Spleen (tissue), 13 donors: ENCODE measurements around the gene NPFFR2. TPM values are rescaled to one million over a fixed set of nuclear protein-coding genes. Genes with fewer than 3 reads are reported as not detected.

Source experiments
- DNase-seq: peaks from one replicate; pipeline ENCODE4 v3.0.0-alpha.2; 2020
- H3K27ac ChIP-seq, 8 donors: fragments of 200-600 bp; sonication (generic) in 7 of 8; 1 replicate in 4 of 8; 2 replicates in 4 of 8; pipeline versions ENCODE4 v1.5.0 to v1.8.0; 2016 to 2021; ENCODE audit warnings: inconsistent platforms in 4 of 8, mild to moderate bottlenecking in 4 of 8, moderate library complexity in 1 of 8
- H3K27me3 ChIP-seq, 7 donors: fragments of 200-600 bp; sonication (generic) in 6 of 7; replicated peaks in 1 of 7; 1 replicate in 4 of 7; 2 replicates in 3 of 7; pipeline versions ENCODE4 v1.5.0 to v1.8.0; 2016 to 2021; ENCODE audit warnings: inconsistent platforms in 3 of 7, mild to moderate bottlenecking in 1 of 7
- H3K36me3 ChIP-seq, 6 donors: fragments of 200-600 bp; sonication (generic) in 5 of 6; 1 replicate in 4 of 6; 2 replicates in 2 of 6; pipeline versions ENCODE4 v1.5.0 to v1.8.0; 2016 to 2021; ENCODE audit warnings: inconsistent platforms in 2 of 6
- H3K4me1 ChIP-seq, 6 donors: fragments of 200-600 bp; sonication (generic) in 5 of 6; 1 replicate in 3 of 6; 2 replicates in 3 of 6; pipeline versions ENCODE4 v1.5.0 to v1.8.0; 2016 to 2021; ENCODE audit warnings: inconsistent platforms in 3 of 6
- H3K4me3 ChIP-seq, 8 donors: fragments of 200-600 bp; sonication (generic) in 7 of 8; 1 replicate in 4 of 8; 2 replicates in 4 of 8; pipeline versions ENCODE4 v1.5.0 to v1.8.0; 2016 to 2021; ENCODE audit warnings: inconsistent platforms in 4 of 8, mild to moderate bottlenecking in 4 of 8, moderate library complexity in 2 of 8
- H3K9me3 ChIP-seq, 8 donors: fragments of 200-600 bp; sonication (generic) in 7 of 8; 1 replicate in 4 of 8; 2 replicates in 4 of 8; pipeline versions ENCODE4 v1.5.0 to v1.8.0; 2016 to 2021; ENCODE audit warnings: inconsistent platforms in 4 of 8
- POLR2A ChIP-seq, 3 donors: fragments of 450-650 bp; IDR thresholded peaks; one replicate each; pipeline ENCODE4 v1.5.1; 2017; ENCODE audit warnings: antibody characterized with exemption in 3 of 3, mild to moderate bottlenecking in 1 of 3
- POLR2AphosphoS5 ChIP-seq, 3 donors: sonication (generic); formaldehyde crosslinking; IDR thresholded peaks; one replicate each; pipeline ENCODE4 v1.5.1; 2017; ENCODE audit warnings: antibody characterized with exemption in 3 of 3
- WGBS, 5 donors: extraction: QIAGEN DNeasy Blood & Tissue Kit in 3 of 5; methylation state at CpG; one replicate each; pipeline versions ENCODE4 v1.1.5 to v1.1.7; 2013 to 2018; 5-methylcytosine and 5-hydroxymethylcytosine counted together
- intact Hi-C: fragments of 100-400 bp; cut with DNase I; formaldehyde crosslinking; loops from one replicate; pipeline ENCODE4 v1.15.0; 2023; ENCODE audit warnings: low total_unique reads
- long read RNA-seq, 2 donors: transcript quantifications; one replicate each; lab custom pipeline, GENCODE V29; 2026
- polyA plus RNA-seq, 3 donors: library from polyadenylated mRNA; stranded (reverse); fragments of 200-250 nt; gene quantifications; one replicate each; pipeline ENCODE4 v1.2.1, GENCODE V29; 2013
- total RNA-seq, 7 donors: library from RNA; depleted of rRNA in 3 of 7; stranded (reverse); fragments of >200 nt in 3 of 7; fragmentation: NEBNext Ultra II Directional in 4 of 7; extraction: Animal tissue kit (Norgen Biotek cat#: 25700) in 4 of 7; gene quantifications; one replicate each; pipeline versions ENCODE4 v1.1.0 to v1.2.1, GENCODE V29; 2016 to 2021
- TF ChIP-seq, protein P1 (sequence below), 11 experiments: fragments of 200-600 bp in 7 of 11; fragments of 450-650 bp in 4 of 11; sonication (generic) in 4 of 11; IDR thresholded peaks in 8 of 11; conservative IDR thresholded peaks in 3 of 11; 1 replicate in 7 of 11; 2 replicates in 4 of 11; pipeline versions ENCODE4 v1.4.0 to v1.8.0; 2016 to 2021; ENCODE audit warnings: antibody characterized with exemption in 11 of 11, inconsistent platforms in 4 of 11, mild to moderate bottlenecking in 1 of 11
- donor health status: healthy with polysubstance abuse.
- donor health status: DM: no; HTN: no; CAD: no; lungs with moderate emphysema.
- donor health status: DM: no; HTN: no; CAD: no.
- donor health status: Bipolar disorder and iron deficiency.
- donor health status: healthy.
- donor health status: DM: no; HTN: no; CAD: no.
- donor health status: DM: yes; HTN: yes; CAD: no.

The NPFFR2 gene
- total RNA-seq = 1 to 10 TPM in 1 of 7 donors, under 1 TPM in 2, not detected in 4; 0.17 to 1.2 (median 0.17) TPM
- polyA plus RNA-seq = under 1 TPM in 1 of 3 donors, not detected in 2; 0.08 TPM
- long read RNA-seq, donor 1, partial matches to known transcripts = 0 of 1 reads
- long read RNA-seq, donor 1, other reads (novel, unspliced or antisense) = 0 of 1 reads
- long read RNA-seq, donor 2, partial matches to known transcripts = 0 of 1 reads
- long read RNA-seq, donor 2, other reads (novel, unspliced or antisense) = 0 of 1 reads

DNA sequence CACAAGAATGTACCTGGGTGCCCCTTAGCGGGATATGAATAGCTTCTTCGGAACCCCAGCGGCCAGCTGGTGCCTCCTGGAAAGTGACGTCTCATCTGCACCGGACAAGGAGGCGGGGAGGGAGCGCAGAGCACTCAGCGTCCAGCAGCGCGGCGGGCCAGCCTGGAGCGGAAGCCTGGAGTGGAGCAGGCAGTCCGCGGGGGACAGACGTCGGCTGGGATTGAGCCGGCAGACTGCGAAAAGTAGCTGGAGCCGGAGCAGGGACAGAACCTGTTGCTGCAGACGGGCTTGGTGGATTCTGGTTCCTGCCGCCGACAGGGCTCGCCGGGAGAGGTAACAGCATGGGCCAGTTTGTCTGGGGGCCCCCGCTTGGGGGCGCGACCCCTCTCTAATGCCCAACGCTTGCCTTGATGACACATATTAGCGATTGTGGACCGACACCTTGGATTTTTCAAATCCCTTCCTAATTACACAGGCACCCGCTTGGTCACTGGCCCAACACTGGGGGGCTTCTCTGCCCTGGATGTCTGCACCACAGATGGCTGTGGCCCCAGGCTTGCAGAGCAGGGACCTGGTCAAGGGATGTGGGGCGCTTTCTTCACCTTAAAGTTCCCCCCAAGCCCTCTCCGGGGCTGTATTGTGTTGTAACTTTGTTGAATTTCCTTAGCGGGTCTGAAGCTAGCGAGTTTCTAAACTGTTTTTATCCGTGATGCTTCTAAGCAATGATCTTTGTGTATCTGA lies at the start of gene NPFFR2:
NPFFR2 (plus strand) TSS at position 133 of the 741 bp plus-strand sequence. CDS start 96,592 bp downstream, outside the sequence.
- TF ChIP-seq POLR2AphosphoS5 (IDR thresholded peaks at IDR 0.05) (peak in 2 of 3 donors; percentile 17 to 39), POLR2A (IDR thresholded peaks at IDR 0.05) (no peak)
- H3K4me1 ChIP-seq = no peaks in the 10 kb centered on the region

GRCh38 chr4:71992571-71993312 lies 39.1 kb upstream of the NPFFR2 start:
- intact Hi-C loops = no loop called here
- H3K4me1 ChIP-seq = no peaks in the 10 kb centered on the region
- 63 to 74% (median 65%) methylated on average over 2 of the region's 2 CpGs for WGBS, 5 donors

More for the DNA sequence above, at the start of gene NPFFR2:
- Histone ChIP-seq H3K4me3 (peak within 1 kb of the TSS in 3 of 8 donors; percentile 4 to 40 (median 19)), H3K36me3 (no peaks in the 10 kb centered on the region), H3K27me3 (peaks cover 0 to 22% (median 8%) of the 10 kb centered on the region in 7 donors), H3K27ac (no peak within 1 kb of the TSS), H3K9me3 (no peaks in the 10 kb centered on the region)
- intact Hi-C loops = no loop called here
- peak; percentile 72 for DNase-seq
- WGBS, 5 donors = 13 to 29% (median 20%) methylated on average over 26 to 36 of the region's 36 CpGs

DNA sequence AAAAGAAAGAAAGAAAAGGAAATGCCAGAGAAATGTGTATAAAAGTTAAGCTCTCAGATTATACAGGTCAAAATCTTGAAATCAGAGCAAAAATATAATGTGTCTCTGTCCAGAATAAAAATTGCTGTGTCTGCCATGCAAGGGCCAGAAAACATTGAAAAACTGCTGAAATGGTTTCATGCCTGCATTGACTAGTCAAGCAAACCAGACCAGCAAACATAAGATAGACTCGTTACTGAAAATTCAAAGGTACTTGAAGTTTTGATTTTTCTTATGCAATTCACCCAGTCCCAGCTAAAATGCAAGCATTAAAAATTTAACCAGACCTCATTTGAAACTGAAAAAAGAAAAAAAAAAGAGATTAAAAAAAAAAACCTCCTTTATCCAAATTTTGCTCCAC lies 37.2 kb upstream of the NPFFR2 start:
- H3K4me1 ChIP-seq = no peaks in the 10 kb centered on the region
- no peaks in the 10 kb centered on the region for H3K27me3 ChIP-seq
- 84 to 93% (median 89%) methylated on average over 1 of the region's 1 CpG for WGBS, 5 donors
- no peak overlapping the region for H3K27ac ChIP-seq
- DNase-seq = no peak
- no peaks in the 10 kb centered on the region for H3K36me3 ChIP-seq
- intact Hi-C loops = no loop called here
- H3K4me3 ChIP-seq = no peak overlapping the region
- TF ChIP-seq POLR2AphosphoS5 (IDR thresholded peaks at IDR 0.05) (no peak), POLR2A (IDR thresholded peaks at IDR 0.05) (no peak)
- TF ChIP-seq, protein P1, sequence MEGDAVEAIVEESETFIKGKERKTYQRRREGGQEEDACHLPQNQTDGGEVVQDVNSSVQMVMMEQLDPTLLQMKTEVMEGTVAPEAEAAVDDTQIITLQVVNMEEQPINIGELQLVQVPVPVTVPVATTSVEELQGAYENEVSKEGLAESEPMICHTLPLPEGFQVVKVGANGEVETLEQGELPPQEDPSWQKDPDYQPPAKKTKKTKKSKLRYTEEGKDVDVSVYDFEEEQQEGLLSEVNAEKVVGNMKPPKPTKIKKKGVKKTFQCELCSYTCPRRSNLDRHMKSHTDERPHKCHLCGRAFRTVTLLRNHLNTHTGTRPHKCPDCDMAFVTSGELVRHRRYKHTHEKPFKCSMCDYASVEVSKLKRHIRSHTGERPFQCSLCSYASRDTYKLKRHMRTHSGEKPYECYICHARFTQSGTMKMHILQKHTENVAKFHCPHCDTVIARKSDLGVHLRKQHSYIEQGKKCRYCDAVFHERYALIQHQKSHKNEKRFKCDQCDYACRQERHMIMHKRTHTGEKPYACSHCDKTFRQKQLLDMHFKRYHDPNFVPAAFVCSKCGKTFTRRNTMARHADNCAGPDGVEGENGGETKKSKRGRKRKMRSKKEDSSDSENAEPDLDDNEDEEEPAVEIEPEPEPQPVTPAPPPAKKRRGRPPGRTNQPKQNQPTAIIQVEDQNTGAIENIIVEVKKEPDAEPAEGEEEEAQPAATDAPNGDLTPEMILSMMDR (IDR thresholded peaks at IDR 0.05 in 8 of 11, conservative IDR thresholded peaks at IDR 0.05 in 3 of 11) = no peak
- peaks cover 0 to 44% (median 32%) of the 10 kb centered on the region in 8 donors for H3K9me3 ChIP-seq

More at GRCh38 chr4:71992571-71993312, 39.1 kb upstream of the NPFFR2 start:
- Histone ChIP-seq H3K4me3 (no peak overlapping the region), H3K9me3 (peaks cover 0 to 43% (median 30%) of the 10 kb centered on the region in 8 donors), H3K27me3 (no peaks in the 10 kb centered on the region), H3K27ac (no peak overlapping the region), H3K36me3 (no peaks in the 10 kb centered on the region)
- TF ChIP-seq POLR2AphosphoS5 (IDR thresholded peaks at IDR 0.05) = no peak
- TF ChIP-seq, protein P1 (IDR thresholded peaks at IDR 0.05 in 8 of 11, conservative IDR thresholded peaks at IDR 0.05 in 3 of 11) = no peak
- no peak for TF ChIP-seq POLR2A (IDR thresholded peaks at IDR 0.05)
- DNase-seq = no peak

- Histone ChIP-seq H3K36me3 (no peaks in the 10 kb centered on the region), H3K4me1 (no peaks in the 10 kb centered on the region), H3K4me3 (no peak overlapping the region), H3K9me3 (peaks cover 0 to 42% (median 32%) of the 10 kb centered on the region in 8 donors), H3K27ac (no peak overlapping the region), H3K27me3 (no peaks in the 10 kb centered on the region)
- DNase-seq = no peak
- intact Hi-C loops = no loop called here
- WGBS, 5 donors = 88 to 95% (median 90%) methylated on average over 1 of the region's 1 CpG
- no peak for TF ChIP-seq POLR2AphosphoS5 (IDR thresholded peaks at IDR 0.05)
- TF ChIP-seq POLR2A (IDR thresholded peaks at IDR 0.05) = no peak
- TF ChIP-seq, protein P1 (IDR thresholded peaks at IDR 0.05 in 8 of 11, conservative IDR thresholded peaks at IDR 0.05 in 3 of 11) = no peak
Measured at GRCh38 chr4:71995297-71995696, 36.5 kb upstream of the NPFFR2 start.
